Keratinocyte (primary cell): ENCODE data around the gene CIRBP. TPM values are rescaled to one million over a fixed set of nuclear protein-coding genes. Genes with fewer than 3 reads are reported as not detected.

Experiments
- DNase-seq: peaks from one replicate; pipeline ENCODE4 v3.0.0-alpha.2; 2011; ENCODE audit warnings: low read depth, missing footprints, low spot score
- FAIRE-seq: peaks from 2 replicates; lab custom pipeline; 2011; peaks lifted over from hg19 to GRCh38; lab: Jason Lieb, UNC
- H2AFZ ChIP-seq: 2 replicates; pipeline ENCODE4 v1.6.0; 2012; ENCODE audit warnings: low read length, control low read depth, inconsistent platforms; ENCODE audit not compliant: control insufficient read depth
- H3K27ac ChIP-seq: 2 replicates; pipeline ENCODE4 v1.5.1; 2011; ENCODE audit warnings: low read length; ENCODE audit not compliant: control insufficient read depth, insufficient read depth
- H3K27me3 ChIP-seq: 3 replicates; pipeline ENCODE4 v1.6.0; 2011; ENCODE audit warnings: low read length; ENCODE audit not compliant: control insufficient read depth, insufficient read depth; ENCODE audit errors: extremely low read depth
- H3K36me3 ChIP-seq, 2 experiments: 2 replicates in 1 of 2; 3 replicates in 1 of 2; pipeline ENCODE4 v1.5.1; 2011; ENCODE audit warnings: low read length in 2 of 2, mild to moderate bottlenecking in 1 of 2; ENCODE audit not compliant: control insufficient read depth in 2 of 2, insufficient read depth in 2 of 2; ENCODE audit errors: extremely low read depth in 1 of 2
- H3K4me1 ChIP-seq: 3 replicates; pipeline ENCODE4 v1.5.1; 2011; ENCODE audit warnings: low read length; ENCODE audit not compliant: control insufficient read depth, insufficient read depth; ENCODE audit errors: extremely low read depth
- H3K4me2 ChIP-seq: 3 replicates; pipeline ENCODE4 v1.6.0; 2011; ENCODE audit warnings: low read depth, low read length; ENCODE audit not compliant: control insufficient read depth, insufficient read depth; ENCODE audit errors: extremely low read depth
- H3K4me3 ChIP-seq, 3 experiments: fragments of 200-600 bp in 1 of 3; sonication (generic) in 1 of 3; 2 replicates in 2 of 3; 3 replicates in 1 of 3; pipeline ENCODE4 v1.5.1; 2011 to 2016; ENCODE audit warnings: low read length in 3 of 3, mild to moderate bottlenecking in 3 of 3, control low read depth in 2 of 3, inconsistent platforms in 1 of 3, low read depth in 1 of 3, mixed read lengths in 1 of 3, mixed run types in 1 of 3, moderate library complexity in 1 of 3; ENCODE audit not compliant: control insufficient read depth in 2 of 3, insufficient read depth in 2 of 3; ENCODE audit errors: extremely low read depth in 1 of 3
- H3K79me2 ChIP-seq: 2 replicates; pipeline ENCODE4 v1.6.0; 2012; ENCODE audit warnings: low read length; ENCODE audit not compliant: control insufficient read depth, insufficient read depth
- H3K9ac ChIP-seq: 3 replicates; pipeline ENCODE4 v1.6.0; 2011; ENCODE audit warnings: low read length; ENCODE audit not compliant: control insufficient read depth, insufficient read depth; ENCODE audit errors: extremely low read depth
- H3K9me1 ChIP-seq: 3 replicates; pipeline ENCODE4 v1.6.0; 2011; ENCODE audit warnings: low read length; ENCODE audit not compliant: control insufficient read depth, insufficient read depth; ENCODE audit errors: extremely low read depth
- H3K9me3 ChIP-seq: 2 replicates; pipeline ENCODE4 v1.5.1; 2012; ENCODE audit warnings: low read depth, low read length; ENCODE audit not compliant: control insufficient read depth
- H4K20me1 ChIP-seq: 3 replicates; pipeline ENCODE4 v1.6.0; 2011; ENCODE audit warnings: low read length; ENCODE audit not compliant: control insufficient read depth, insufficient read depth; ENCODE audit errors: extremely low read depth
- CTCF ChIP-seq, 3 experiments: IDR thresholded peaks in 1 of 3; conservative IDR thresholded peaks in 1 of 3; optimal IDR thresholded peaks in 1 of 3; 2 replicates in 2 of 3; 3 replicates in 1 of 3; pipeline versions ENCODE3 to v1.5.1; 2011; ENCODE audit warnings: low read length in 3 of 3, mild to moderate bottlenecking in 3 of 3, moderate library complexity in 2 of 3, control low read depth in 1 of 3, inconsistent platforms in 1 of 3; ENCODE audit not compliant: insufficient read depth in 2 of 3; ENCODE audit errors: extremely low read depth in 1 of 3
- EZH2 ChIP-seq: IDR thresholded peaks from one replicate; pipeline ENCODE4 v1.6.1; 2012; ENCODE audit warnings: inconsistent platforms, mild to moderate bottlenecking, low read length, moderate library complexity
- dilution Hi-C: fragments of 300-500 bp; cut with MboI; formaldehyde crosslinking; loops from one replicate; pipeline ENCODE4 v1.7.0; 2020; ENCODE audit warnings: low sequenced_read_pairs; ENCODE audit not compliant: extremely low pct_ligation_motif_present
- polyA plus RNA-seq, 5 experiments: library from polyadenylated mRNA; depleted of rRNA in 3 of 5; stranded (reverse) in 3 of 5; stranded (forward) in 1 of 5; unstranded in 1 of 5; fragments of >200 nt; gene quantifications; 1 replicate in 1 of 5; 2 replicates in 3 of 5; 3 replicates in 1 of 5; pipeline versions ENCODE4 v1.2.1 to v1.2.3, GENCODE V29; 2011 to 2012; ENCODE audit warnings: missing spikeins in 2 of 5, low read depth in 1 of 5, low replicate concordance in 1 of 5

The CIRBP gene
- polyA plus RNA-seq, 1 donor (not counting 4 experiments of a cell fraction or from before 2014, with no cell fraction given) = 113 TPM

GRCh38 chr19:1279782-1280341 is 10.7 kb downstream of the CIRBP start:
- Histone ChIP-seq H3K27ac (no peak overlapping the region), H3K4me2 (no peak overlapping the region), H3K4me1 (peaks cover 9% of the 10 kb centered on the region), H3K9me3 (no peaks in the 10 kb centered on the region), H2AFZ (no peak overlapping the region), H3K36me3 (peaks cover 7 to 19% of the 10 kb centered on the region in 2 experiments), H3K9ac (no peak overlapping the region), H3K79me2 (peaks cover 8% of the 10 kb centered on the region), H3K9me1 (no peaks in the 10 kb centered on the region), H4K20me1 (peaks cover 14% of the 10 kb centered on the region), H3K4me3 (no peak overlapping the region), H3K27me3 (peaks cover 22% of the 10 kb centered on the region)
- FAIRE-seq = peak; percentile 75
- dilution Hi-C loops = no loop called here
- no peak for DNase-seq
- no peak for TF ChIP-seq EZH2
- peak; percentile 91 to 99 (median 98) for TF ChIP-seq CTCF (optimal IDR thresholded peaks at IDR 0.05 in 1 of 3, IDR thresholded peaks at IDR 0.05 in 1 of 3, conservative IDR thresholded peaks at IDR 0.05 in 1 of 3; ENCODE audit: extremely low read depth in 1 of 3, insufficient read depth in 2 of 3, low read length in 3 of 3)

GRCh38 chr19:1280636-1281568 is 11.8 kb downstream of the CIRBP start:
- no peak overlapping the region for H3K27ac ChIP-seq
- peaks cover 7 to 19% of the 10 kb centered on the region in 2 experiments for H3K36me3 ChIP-seq
- H3K79me2 ChIP-seq = peaks cover 8% of the 10 kb centered on the region
- peaks cover 5% of the 10 kb centered on the region for H3K4me1 ChIP-seq
- H3K9ac ChIP-seq = no peak overlapping the region
- H3K9me3 ChIP-seq = no peaks in the 10 kb centered on the region
- H3K27me3 ChIP-seq = peaks cover 28% of the 10 kb centered on the region
- no peak for FAIRE-seq
- no peak for DNase-seq
- no peak overlapping the region for H3K4me2 ChIP-seq
- H3K9me1 ChIP-seq = no peaks in the 10 kb centered on the region
- H4K20me1 ChIP-seq = peaks cover 14% of the 10 kb centered on the region
- H3K4me3 ChIP-seq = no peak overlapping the region
- dilution Hi-C loops = no loop called here
- no peak for TF ChIP-seq EZH2
- TF ChIP-seq CTCF (optimal IDR thresholded peaks at IDR 0.05 in 1 of 3, IDR thresholded peaks at IDR 0.05 in 1 of 3, conservative IDR thresholded peaks at IDR 0.05 in 1 of 3; ENCODE audit: extremely low read depth in 1 of 3, insufficient read depth in 2 of 3, low read length in 3 of 3) = no peak
- H2AFZ ChIP-seq = no peak overlapping the region
